Astrocyte of the cerebellum (primary cell): ENCODE results near the gene ITGB6.

Source experiments
- DNase-seq: peaks from one replicate; pipeline ENCODE4 v3.0.0-alpha.2; 2011; ENCODE audit warnings: low read depth
- H3K4me3 ChIP-seq: 2 replicates; pipeline ENCODE4 v1.5.1; 2011; ENCODE audit warnings: mild to moderate bottlenecking, low read depth, low read length, moderate library complexity
- in situ Hi-C: cut with HindIII; loops from 2 replicates; pipeline ENCODE4 v1.10.0; 2017; ENCODE audit warnings: low sequenced_read_pairs
- TF ChIP-seq, protein P1 (sequence below): IDR thresholded peaks from 2 replicates; pipeline ENCODE4 v1.5.1; 2012; ENCODE audit warnings: low read length, low read depth, moderate library complexity, mild to moderate bottlenecking; ENCODE audit errors: missing control alignments

The ITGB6 gene

GRCh38 chr2:160091381-160091780 lies 108.7 kb downstream of the ITGB6 start:
- DNase-seq = peak; percentile 31
- TF ChIP-seq, protein P1, sequence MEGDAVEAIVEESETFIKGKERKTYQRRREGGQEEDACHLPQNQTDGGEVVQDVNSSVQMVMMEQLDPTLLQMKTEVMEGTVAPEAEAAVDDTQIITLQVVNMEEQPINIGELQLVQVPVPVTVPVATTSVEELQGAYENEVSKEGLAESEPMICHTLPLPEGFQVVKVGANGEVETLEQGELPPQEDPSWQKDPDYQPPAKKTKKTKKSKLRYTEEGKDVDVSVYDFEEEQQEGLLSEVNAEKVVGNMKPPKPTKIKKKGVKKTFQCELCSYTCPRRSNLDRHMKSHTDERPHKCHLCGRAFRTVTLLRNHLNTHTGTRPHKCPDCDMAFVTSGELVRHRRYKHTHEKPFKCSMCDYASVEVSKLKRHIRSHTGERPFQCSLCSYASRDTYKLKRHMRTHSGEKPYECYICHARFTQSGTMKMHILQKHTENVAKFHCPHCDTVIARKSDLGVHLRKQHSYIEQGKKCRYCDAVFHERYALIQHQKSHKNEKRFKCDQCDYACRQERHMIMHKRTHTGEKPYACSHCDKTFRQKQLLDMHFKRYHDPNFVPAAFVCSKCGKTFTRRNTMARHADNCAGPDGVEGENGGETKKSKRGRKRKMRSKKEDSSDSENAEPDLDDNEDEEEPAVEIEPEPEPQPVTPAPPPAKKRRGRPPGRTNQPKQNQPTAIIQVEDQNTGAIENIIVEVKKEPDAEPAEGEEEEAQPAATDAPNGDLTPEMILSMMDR = no peak
- in situ Hi-C loops = no loop called here
- no peak overlapping the region for H3K4me3 ChIP-seq

DNA sequence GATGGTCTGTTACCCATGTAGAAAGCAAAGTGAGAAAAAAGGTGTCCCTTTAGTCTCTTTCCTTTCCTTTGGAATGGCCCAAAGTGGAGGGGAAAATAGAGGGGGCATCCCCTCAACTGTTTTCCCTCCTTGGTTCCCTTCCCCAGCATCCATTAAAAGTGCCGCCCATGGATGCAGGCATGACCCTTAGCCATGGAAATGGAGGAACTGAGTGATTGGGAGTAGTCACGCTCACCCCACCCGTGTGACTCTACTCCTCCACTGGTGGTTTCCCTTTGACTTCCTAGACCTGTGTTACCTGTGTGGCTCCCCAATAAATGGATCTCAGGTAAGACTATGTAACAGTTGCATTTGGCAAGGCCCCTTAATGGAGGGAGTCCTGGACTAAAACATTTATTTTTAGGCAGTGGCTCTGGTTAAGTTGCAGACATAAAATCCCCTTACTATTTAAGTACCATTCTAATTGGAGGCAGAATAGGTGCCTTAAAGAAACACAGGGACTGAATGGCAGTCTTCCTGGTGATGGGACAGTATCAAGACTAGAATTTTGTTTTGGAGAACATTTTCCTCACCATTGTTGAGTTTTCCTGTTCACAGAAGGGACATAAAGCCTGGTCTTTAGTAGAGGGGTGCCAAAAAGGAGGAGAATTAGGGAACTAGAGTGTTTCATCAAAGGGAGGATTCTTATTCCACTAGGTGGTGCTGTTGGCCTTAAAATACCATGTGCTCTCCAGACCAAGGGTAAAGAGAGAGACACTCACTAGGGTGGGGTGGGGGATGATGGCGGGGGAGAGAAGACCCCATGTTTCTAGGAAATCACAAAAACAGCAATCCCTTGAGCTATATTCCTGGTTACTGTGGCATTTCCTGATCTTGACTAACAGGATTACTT lies 112.0 kb downstream of the ITGB6 start:
- no peak for DNase-seq
- in situ Hi-C loops = no loop called here
- no peak overlapping the region for H3K4me3 ChIP-seq

GRCh38 chr2:160085662-160086061 lies 114.4 kb downstream of the ITGB6 start:
- no peak overlapping the region for H3K4me3 ChIP-seq
- TF ChIP-seq, protein P1 = no peak
- DNase-seq = no peak
- in situ Hi-C loops = no loop called here

More for the DNA sequence above, 112.0 kb downstream of the ITGB6 start:
- TF ChIP-seq, protein P1 = peak; percentile 8

GRCh38 chr2:160077912-160078810 lies 121.9 kb downstream of the ITGB6 start:
- no peak for DNase-seq
- TF ChIP-seq, protein P1 = no peak
- no peak overlapping the region for H3K4me3 ChIP-seq
- in situ Hi-C loops = no loop called here

- in situ Hi-C loops = no loop called here
- TF ChIP-seq, protein P1 = no peak
- no peak for DNase-seq
- no peak overlapping the region for H3K4me3 ChIP-seq
These were observed 123.2 kb downstream of the ITGB6 start for GRCh38 chr2:160076914-160077313.

DNA sequence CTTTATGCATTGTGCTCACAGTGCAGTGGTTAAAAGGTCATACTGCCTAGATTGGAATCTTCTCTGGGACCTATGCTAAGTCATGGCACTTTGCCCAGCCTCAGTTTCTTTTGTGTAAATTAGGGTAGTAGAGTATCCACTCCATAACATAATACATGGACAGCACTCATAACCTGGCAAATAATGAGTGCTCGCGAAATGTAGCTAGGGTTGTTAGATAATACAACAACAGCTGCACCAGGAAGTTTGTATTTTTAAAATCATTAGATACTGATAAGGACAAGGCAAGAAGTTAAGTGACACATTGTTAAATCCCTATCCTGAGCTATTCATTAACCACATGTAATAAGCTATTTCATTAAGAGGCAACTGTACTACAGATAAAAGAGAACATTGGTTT lies 123.8 kb downstream of the ITGB6 start:
- no peak overlapping the region for H3K4me3 ChIP-seq
- no peak for DNase-seq
- TF ChIP-seq, protein P1 = no peak
- in situ Hi-C loops = no loop called here
